Inflammatory macrophage (primary cell): ENCODE results near the gene ERMARD.

Experiments
- DNase-seq, 2 donors: peaks; one replicate each; pipeline ENCODE4 v3.0.0-alpha.2; 2020 to 2022

The ERMARD gene

GRCh38 chr6:169826697-169827096 lies 75.3 kb downstream of the ERMARD start:
- DNase-seq, result no peak

- no peak for DNase-seq
Observed at GRCh38 chr6:169827290-169827717, 75.9 kb downstream of the ERMARD start.

- no peak for DNase-seq
Observed at GRCh38 chr6:169828176-169828575, 76.8 kb downstream of the ERMARD start.

- DNase-seq, result no peak
Observed at GRCh38 chr6:169829786-169830185, 78.4 kb downstream of the ERMARD start.

- DNase-seq, result no peak
Observed at GRCh38 chr6:169830876-169831275, 79.5 kb downstream of the ERMARD start.
